Sigmoid colon (tissue), 7 donors: Measurements from ENCODE around the gene CEBPB. TPM values are rescaled to one million over a fixed set of nuclear protein-coding genes. Genes with fewer than 3 reads are reported as not detected.
"Not testable (repeated sequence)": the region's sequence is repeated elsewhere in the genome, so short reads cannot be mapped to it uniquely, and the experiment has no call there.

Experiments
- DNase-seq: peaks from one replicate; pipeline ENCODE4 v3.0.0-alpha.2; 2019
- H3K27ac ChIP-seq, 4 donors: fragments of 200-600 bp; sonication (generic); one replicate each; pipeline ENCODE4 v1.5.1; 2016 to 2019; ENCODE audit warnings: mild to moderate bottlenecking in 1 of 4
- H3K27me3 ChIP-seq, 3 donors: fragments of 200-600 bp; sonication (generic); one replicate each; pipeline ENCODE4 v1.5.1; 2019; ENCODE audit warnings: mild to moderate bottlenecking in 1 of 3
- H3K36me3 ChIP-seq, 4 donors: fragments of 200-600 bp; sonication (generic); one replicate each; pipeline ENCODE4 v1.5.1; 2016 to 2019
- H3K4me1 ChIP-seq, 4 donors: fragments of 200-600 bp; sonication (generic); one replicate each; pipeline ENCODE4 v1.5.1; 2017 to 2019
- H3K4me3 ChIP-seq, 4 donors: fragments of 200-600 bp; sonication (generic); one replicate each; pipeline ENCODE4 v1.5.1; 2017 to 2019; ENCODE audit warnings: mild to moderate bottlenecking in 2 of 4, moderate library complexity in 1 of 4
- H3K9me3 ChIP-seq, 4 donors: fragments of 200-600 bp in 3 of 4; sonication (generic) in 3 of 4; one replicate each; pipeline versions ENCODE4 v1.5.1 to v1.6.1; 2013 to 2019
- CTCF ChIP-seq, 4 experiments: fragments of 450-650 bp in 3 of 4; fragments of 200-600 bp in 1 of 4; IDR thresholded peaks; one replicate each; pipeline ENCODE4 v1.5.1; 2016 to 2019; ENCODE audit warnings: antibody characterized with exemption in 4 of 4, mild to moderate bottlenecking in 3 of 4, moderate library complexity in 2 of 4
- EP300 ChIP-seq, 4 donors: sonication (generic); formaldehyde crosslinking; IDR thresholded peaks; one replicate each; pipeline ENCODE4 v1.6.1; 2017; ENCODE audit warnings: antibody characterized with exemption in 4 of 4
- POLR2A ChIP-seq, 2 donors: fragments of 450-650 bp; IDR thresholded peaks; one replicate each; pipeline ENCODE4 v1.6.1; 2016; ENCODE audit warnings: antibody characterized with exemption in 2 of 2, mild to moderate bottlenecking in 2 of 2, moderate library complexity in 2 of 2
- POLR2AphosphoS5 ChIP-seq, 4 donors: sonication (generic); formaldehyde crosslinking; IDR thresholded peaks; one replicate each; pipeline ENCODE4 v1.6.1; 2017; ENCODE audit warnings: antibody characterized with exemption in 4 of 4
- WGBS, 2 donors: extraction: QIAGEN DNeasy Blood & Tissue Kit; methylation state at CpG; one replicate each; pipeline ENCODE4 v1.1.7; 2013; 5-methylcytosine and 5-hydroxymethylcytosine counted together
- intact Hi-C: fragments of 100-400 bp; cut with DNase I; formaldehyde crosslinking; loops from one replicate; pipeline ENCODE4 v1.15.1; 2023
- polyA plus RNA-seq, 3 donors: library from polyadenylated mRNA; stranded (reverse); fragments of 200-250 nt; gene quantifications; one replicate each; pipeline ENCODE4 v1.2.3, GENCODE V29; 2013
- total RNA-seq, 4 donors: library from RNA; depleted of rRNA; stranded (reverse); fragments of >200 nt; gene quantifications; one replicate each; pipeline ENCODE4 v1.1.0, GENCODE V29; 2016
- donor health status: healthy with polysubstance abuse.
- donor health status: Bipolar disorder and iron deficiency.
- donor health status: healthy.

Gene CEBPB
- total and polyA plus RNA-seq, 7 donors, result 6.9 to 173 (median 53.2) TPM

- no peaks in the 10 kb centered on the region for H3K36me3 ChIP-seq
- intact Hi-C loops, result no loop called here
- H3K27ac ChIP-seq, result no peak overlapping the region
- H3K27me3 ChIP-seq, result no peaks in the 10 kb centered on the region
- no peaks in the 10 kb centered on the region for H3K9me3 ChIP-seq
- H3K4me3 ChIP-seq, result no peak overlapping the region
- no peak for DNase-seq
- WGBS, 2 donors, result 83 to 91% methylated on average over 7 of the region's 7 CpGs
- H3K4me1 ChIP-seq, result no peaks in the 10 kb centered on the region
- no peak for TF ChIP-seq POLR2A (IDR thresholded peaks at IDR 0.05)
Observed at GRCh38 chr20:50208085-50208491, 17.5 kb downstream of the CEBPB start.

GRCh38 chr20:50208815-50209214, 18.2 kb downstream of the CEBPB start:
- WGBS, 2 donors, result 87 to 89% methylated on average over 4 of the region's 4 CpGs
- H3K36me3 ChIP-seq, H3K9me3 ChIP-seq, H3K4me1 ChIP-seq, H3K27me3 ChIP-seq, H3K4me3 ChIP-seq, H3K27ac ChIP-seq, DNase-seq, intact Hi-C loops: not testable (repeated sequence)

GRCh38 chr20:50210066-50210619, 19.5 kb downstream of the CEBPB start:
- Histone ChIP-seq H3K27me3 (no peaks in the 10 kb centered on the region), H3K9me3 (no peaks in the 10 kb centered on the region), H3K4me1 (peaks cover 0 to 3% (median 0%) of the 10 kb centered on the region in 4 donors), H3K36me3 (no peaks in the 10 kb centered on the region), H3K27ac (no peak overlapping the region), H3K4me3 (no peak overlapping the region)
- DNase-seq, result no peak
- intact Hi-C loops, result no loop called here
- 80 to 83% methylated on average over 6 of the region's 6 CpGs for WGBS, 2 donors
- TF ChIP-seq CTCF (IDR thresholded peaks at IDR 0.05) (no peak), POLR2A (IDR thresholded peaks at IDR 0.05) (no peak), POLR2AphosphoS5 (IDR thresholded peaks at IDR 0.05) (no peak), EP300 (IDR thresholded peaks at IDR 0.05) (no peak)

- H3K9me3 ChIP-seq, result no peaks in the 10 kb centered on the region
Observed at GRCh38 chr20:50211091-50211490, 20.5 kb downstream of the CEBPB start.

GRCh38 chr20:50213531-50214106, 23.0 kb downstream of the CEBPB start:
- H3K36me3 ChIP-seq, result no peaks in the 10 kb centered on the region

More at GRCh38 chr20:50211091-50211490, 20.5 kb downstream of the CEBPB start:
- Histone ChIP-seq H3K4me3 (no peak overlapping the region), H3K27ac (no peak overlapping the region), H3K27me3 (no peaks in the 10 kb centered on the region), H3K4me1 (peaks cover 0 to 4% (median 0%) of the 10 kb centered on the region in 4 donors), H3K36me3 (no peaks in the 10 kb centered on the region)
- TF ChIP-seq POLR2AphosphoS5 (IDR thresholded peaks at IDR 0.05) (no peak), EP300 (IDR thresholded peaks at IDR 0.05) (no peak), POLR2A (IDR thresholded peaks at IDR 0.05) (no peak), CTCF (IDR thresholded peaks at IDR 0.05) (no peak)
- DNase-seq, result no peak
- intact Hi-C loops, result no loop called here
- 60 to 88% methylated on average over 5 of the region's 5 CpGs for WGBS, 2 donors

More at GRCh38 chr20:50213531-50214106, 23.0 kb downstream of the CEBPB start:
- H3K4me1 ChIP-seq, result peaks cover 0 to 4% (median 0%) of the 10 kb centered on the region in 4 donors
- no peak for DNase-seq
- no peak overlapping the region for H3K4me3 ChIP-seq
- H3K27me3 ChIP-seq, result no peaks in the 10 kb centered on the region
- no peak overlapping the region for H3K27ac ChIP-seq
- intact Hi-C loops, result no loop called here
- WGBS, 2 donors, result 66 to 71% methylated on average over 7 of the region's 7 CpGs
- H3K9me3 ChIP-seq, result no peaks in the 10 kb centered on the region
- TF ChIP-seq POLR2AphosphoS5 (IDR thresholded peaks at IDR 0.05), result no peak
- no peak for TF ChIP-seq EP300 (IDR thresholded peaks at IDR 0.05)
- TF ChIP-seq CTCF (IDR thresholded peaks at IDR 0.05), result no peak
- no peak for TF ChIP-seq POLR2A (IDR thresholded peaks at IDR 0.05)
